Measurements from ENCODE around the gene PSMD7.

Gene PSMD7

GRCh38 chr16:74296432-74297144 lies at the start of gene PSMD7:
PSMD7 (plus strand) TSS chr16:74296814; CDS start chr16:74296915, 101 bp downstream.
- peak; percentile 94 to 95 for DNase-seq
- TF ChIP-seq POLR2A (IDR thresholded peaks at IDR 0.05; ENCODE audit: low read length) (peak; percentile 97), GATA1 (IDR thresholded peaks at IDR 0.05; ENCODE audit: low read depth, low read length) (no peak)

GRCh38 chr16:74249254-74249653 lies 47.4 kb upstream of the PSMD7 start:
- TF ChIP-seq GATA1 (IDR thresholded peaks at IDR 0.05; ENCODE audit: low read depth, low read length) (no peak), POLR2A (IDR thresholded peaks at IDR 0.05; ENCODE audit: low read length) (no peak)
- DNase-seq: no peak

GRCh38 chr16:74249846-74250245 lies 46.8 kb upstream of the PSMD7 start:
- TF ChIP-seq GATA1 (IDR thresholded peaks at IDR 0.05; ENCODE audit: low read depth, low read length) (no peak), POLR2A (IDR thresholded peaks at IDR 0.05; ENCODE audit: low read length) (no peak)
- DNase-seq: no peak

- no peak for TF ChIP-seq POLR2A (IDR thresholded peaks at IDR 0.05; ENCODE audit: low read length)
- no peak for TF ChIP-seq GATA1 (IDR thresholded peaks at IDR 0.05; ENCODE audit: low read depth, low read length)
- DNase-seq: no peak
These were observed 44.3 kb upstream of the PSMD7 start for GRCh38 chr16:74252329-74252728.

GRCh38 chr16:74253161-74253938 lies 43.3 kb upstream of the PSMD7 start:
- TF ChIP-seq GATA1 (IDR thresholded peaks at IDR 0.05; ENCODE audit: low read depth, low read length) (no peak), POLR2A (IDR thresholded peaks at IDR 0.05; ENCODE audit: low read length) (no peak)
- DNase-seq: no peak

GRCh38 chr16:74257061-74257460 lies 39.6 kb upstream of the PSMD7 start:
- no peak for DNase-seq
- no peak for TF ChIP-seq POLR2A (IDR thresholded peaks at IDR 0.05; ENCODE audit: low read length)
- no peak for TF ChIP-seq GATA1 (IDR thresholded peaks at IDR 0.05; ENCODE audit: low read depth, low read length)

- TF ChIP-seq POLR2A (IDR thresholded peaks at IDR 0.05; ENCODE audit: low read length): no peak
- no peak for TF ChIP-seq GATA1 (IDR thresholded peaks at IDR 0.05; ENCODE audit: low read depth, low read length)
- no peak for DNase-seq
These were observed 35.5 kb upstream of the PSMD7 start for GRCh38 chr16:74261068-74261467.

GRCh38 chr16:74264811-74265210 lies 31.8 kb upstream of the PSMD7 start:
- TF ChIP-seq GATA1 (IDR thresholded peaks at IDR 0.05; ENCODE audit: low read depth, low read length) (no peak), POLR2A (IDR thresholded peaks at IDR 0.05; ENCODE audit: low read length) (no peak)
- no peak for DNase-seq

GRCh38 chr16:74268372-74268782 lies 28.2 kb upstream of the PSMD7 start:
- DNase-seq: no peak
- TF ChIP-seq POLR2A (IDR thresholded peaks at IDR 0.05; ENCODE audit: low read length) (no peak), GATA1 (IDR thresholded peaks at IDR 0.05; ENCODE audit: low read depth, low read length) (no peak)

- no peak for DNase-seq
- no peak for TF ChIP-seq POLR2A (IDR thresholded peaks at IDR 0.05; ENCODE audit: low read length)
These were observed 24.7 kb upstream of the PSMD7 start for GRCh38 chr16:74271872-74272271.

GRCh38 chr16:74275031-74275636 lies 21.5 kb upstream of the PSMD7 start:
- peak; percentile 21 to 49 for DNase-seq
- TF ChIP-seq GATA1 (IDR thresholded peaks at IDR 0.05; ENCODE audit: low read depth, low read length) (no peak), POLR2A (IDR thresholded peaks at IDR 0.05; ENCODE audit: low read length) (no peak)

GRCh38 chr16:74275711-74276110 lies 20.9 kb upstream of the PSMD7 start:
- TF ChIP-seq POLR2A (IDR thresholded peaks at IDR 0.05; ENCODE audit: low read length) (no peak), GATA1 (IDR thresholded peaks at IDR 0.05; ENCODE audit: low read depth, low read length) (no peak)

GRCh38 chr16:74277974-74278373 lies 18.6 kb upstream of the PSMD7 start:
- DNase-seq: peak in 1 of 2 experiments; percentile 69
- no peak for TF ChIP-seq POLR2A (IDR thresholded peaks at IDR 0.05; ENCODE audit: low read length)
- TF ChIP-seq GATA1 (IDR thresholded peaks at IDR 0.05; ENCODE audit: low read depth, low read length): no peak

More at GRCh38 chr16:74275711-74276110, 20.9 kb upstream of the PSMD7 start:
- no peak for DNase-seq

- TF ChIP-seq POLR2A (IDR thresholded peaks at IDR 0.05; ENCODE audit: low read length): no peak
- no peak for TF ChIP-seq GATA1 (IDR thresholded peaks at IDR 0.05; ENCODE audit: low read depth, low read length)
- no peak for DNase-seq
These were observed 17.3 kb upstream of the PSMD7 start for GRCh38 chr16:74279266-74279665.
